Left ventricle myocardium inferior (tissue), 1 donor: ENCODE measurements around the gene ZC3H7B. TPM values are rescaled to one million over a fixed set of nuclear protein-coding genes. Genes with fewer than 3 reads are reported as not detected.
"Not testable (repeated sequence)": the region's sequence is repeated elsewhere in the genome, so short reads cannot be mapped to it uniquely, and the experiment has no call there.

Experiments used
- DNase-seq: peaks from one replicate; pipeline ENCODE4 v3.0.0-alpha.2; 2020
- H3K27ac ChIP-seq: fragments of 200-600 bp; replicated peaks from 2 replicates; pipeline ENCODE4 v1.8.0; 2021
- H3K27me3 ChIP-seq: fragments of 200-600 bp; 2 replicates; pipeline ENCODE4 v1.8.0; 2021; ENCODE audit warnings: low read depth
- H3K36me3 ChIP-seq: fragments of 200-600 bp; 2 replicates; pipeline ENCODE4 v1.8.0; 2021
- H3K4me1 ChIP-seq: fragments of 200-600 bp; 2 replicates; pipeline ENCODE4 v1.8.0; 2021
- H3K4me3 ChIP-seq: fragments of 200-600 bp; 2 replicates; pipeline ENCODE4 v1.8.0; 2021; ENCODE audit warnings: mild to moderate bottlenecking, moderate library complexity
- H3K9me3 ChIP-seq: fragments of 200-600 bp; replicated peaks from 2 replicates; pipeline ENCODE4 v1.8.0; 2021
- intact Hi-C: fragments of 100-400 bp; cut with micrococcal nuclease; formaldehyde crosslinking; loops from one replicate; pipeline ENCODE4 v1.11.0; 2022
- total RNA-seq: library from RNA; stranded (reverse); fragmentation: NEBNext Ultra II Directional; extraction: Animal tissue kit (Norgen Biotek cat#: 25700); gene quantifications from one replicate; pipeline ENCODE4 v1.2.1, GENCODE V29; 2021
- TF ChIP-seq, protein P1 (sequence below): fragments of 200-600 bp; IDR thresholded peaks from 2 replicates; pipeline ENCODE4 v1.8.0; 2021; ENCODE audit warnings: antibody characterized with exemption, mild to moderate bottlenecking, borderline replicate concordance
- donor health status: DM: no; HTN: yes; CAD: no; lungs with severe emphysema.

ZC3H7B gene
- total RNA-seq, 1 donor from 2014 or later: 39.1 TPM

DNA sequence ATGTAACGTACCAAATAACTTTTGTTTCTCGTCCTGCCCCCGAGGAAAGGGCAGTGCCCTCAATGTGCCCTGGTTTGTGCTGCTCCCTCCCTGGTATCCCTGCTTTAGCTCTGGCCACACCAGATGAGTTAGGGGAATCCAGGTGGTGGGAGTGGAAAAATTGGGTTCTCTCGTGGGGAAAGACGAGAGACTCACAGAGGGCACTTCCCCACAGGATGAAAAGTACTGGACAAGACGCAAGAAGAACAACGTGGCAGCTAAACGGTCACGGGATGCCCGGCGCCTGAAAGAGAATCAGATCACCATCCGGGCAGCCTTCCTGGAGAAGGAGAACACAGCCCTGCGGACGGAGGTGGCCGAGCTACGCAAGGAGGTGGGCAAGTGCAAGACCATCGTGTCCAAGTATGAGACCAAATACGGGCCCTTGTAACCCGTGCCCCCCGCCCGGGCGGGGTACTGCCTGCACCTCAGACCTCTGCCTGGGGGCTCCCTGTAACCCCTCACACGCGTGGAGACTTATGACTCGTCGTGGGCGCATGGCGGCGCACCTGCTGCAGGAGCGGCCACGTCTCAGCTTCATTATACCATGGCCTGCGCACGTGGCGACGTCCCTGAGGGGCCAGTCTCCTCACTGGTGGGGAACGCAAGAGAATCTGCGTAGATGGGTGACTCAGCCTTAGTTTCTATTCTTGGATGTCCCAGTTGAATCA lies 94.4 kb downstream of the ZC3H7B start:
- peaks cover 76% of the 10 kb centered on the region for H3K36me3 ChIP-seq
- H3K27ac ChIP-seq: peak overlapping the region; percentile 58
- H3K4me3 ChIP-seq: no peak overlapping the region
- intact Hi-C loops: no loop called here
- H3K27me3 ChIP-seq: no peaks in the 10 kb centered on the region
- DNase-seq: no peak
- no peaks in the 10 kb centered on the region for H3K9me3 ChIP-seq
- peaks cover 26% of the 10 kb centered on the region for H3K4me1 ChIP-seq
- TF ChIP-seq, protein P1, sequence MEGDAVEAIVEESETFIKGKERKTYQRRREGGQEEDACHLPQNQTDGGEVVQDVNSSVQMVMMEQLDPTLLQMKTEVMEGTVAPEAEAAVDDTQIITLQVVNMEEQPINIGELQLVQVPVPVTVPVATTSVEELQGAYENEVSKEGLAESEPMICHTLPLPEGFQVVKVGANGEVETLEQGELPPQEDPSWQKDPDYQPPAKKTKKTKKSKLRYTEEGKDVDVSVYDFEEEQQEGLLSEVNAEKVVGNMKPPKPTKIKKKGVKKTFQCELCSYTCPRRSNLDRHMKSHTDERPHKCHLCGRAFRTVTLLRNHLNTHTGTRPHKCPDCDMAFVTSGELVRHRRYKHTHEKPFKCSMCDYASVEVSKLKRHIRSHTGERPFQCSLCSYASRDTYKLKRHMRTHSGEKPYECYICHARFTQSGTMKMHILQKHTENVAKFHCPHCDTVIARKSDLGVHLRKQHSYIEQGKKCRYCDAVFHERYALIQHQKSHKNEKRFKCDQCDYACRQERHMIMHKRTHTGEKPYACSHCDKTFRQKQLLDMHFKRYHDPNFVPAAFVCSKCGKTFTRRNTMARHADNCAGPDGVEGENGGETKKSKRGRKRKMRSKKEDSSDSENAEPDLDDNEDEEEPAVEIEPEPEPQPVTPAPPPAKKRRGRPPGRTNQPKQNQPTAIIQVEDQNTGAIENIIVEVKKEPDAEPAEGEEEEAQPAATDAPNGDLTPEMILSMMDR: no peak

DNA sequence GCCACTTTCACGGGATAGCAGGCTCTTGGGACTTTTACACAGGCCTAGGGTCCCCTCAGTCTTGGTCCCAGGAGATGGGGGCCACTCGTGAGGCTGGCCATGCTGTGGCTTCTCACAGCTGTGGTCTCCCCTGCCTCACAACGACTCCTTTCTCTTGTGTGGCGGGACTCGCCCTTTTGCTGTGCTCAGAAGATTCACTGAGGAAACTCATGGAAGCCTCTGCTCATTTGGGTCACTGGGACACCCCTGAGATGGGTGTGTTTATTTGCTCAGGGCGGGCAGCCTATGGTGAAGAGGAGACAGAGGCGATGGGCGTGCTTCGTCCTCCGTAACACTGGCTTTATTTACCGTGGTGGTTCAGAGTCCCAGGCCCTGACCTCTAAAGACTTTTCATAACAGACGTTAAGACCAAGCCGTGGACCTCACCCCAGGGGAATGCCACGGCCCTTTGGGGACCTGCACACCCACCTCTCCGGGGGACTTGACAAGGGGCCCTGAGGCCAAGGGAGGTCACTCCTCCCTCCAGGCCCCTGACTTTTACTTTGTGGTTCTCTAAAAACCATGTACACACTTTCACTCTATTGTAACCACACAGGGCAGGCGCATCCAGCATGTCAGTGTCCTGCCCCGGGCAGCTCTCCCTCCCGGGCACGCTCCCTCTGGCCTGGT lies 96.0 kb downstream of the ZC3H7B start:
- TF ChIP-seq, protein P1: no peak
- no peaks in the 10 kb centered on the region for H3K27me3 ChIP-seq
- no peak overlapping the region for H3K4me3 ChIP-seq
- peaks cover 36% of the 10 kb centered on the region for H3K4me1 ChIP-seq
- peak overlapping the region; percentile 4 for H3K27ac ChIP-seq
- intact Hi-C loops: no loop called here
- H3K9me3 ChIP-seq: no peaks in the 10 kb centered on the region
- H3K36me3 ChIP-seq: peaks cover 60% of the 10 kb centered on the region
- DNase-seq: no peak

DNA sequence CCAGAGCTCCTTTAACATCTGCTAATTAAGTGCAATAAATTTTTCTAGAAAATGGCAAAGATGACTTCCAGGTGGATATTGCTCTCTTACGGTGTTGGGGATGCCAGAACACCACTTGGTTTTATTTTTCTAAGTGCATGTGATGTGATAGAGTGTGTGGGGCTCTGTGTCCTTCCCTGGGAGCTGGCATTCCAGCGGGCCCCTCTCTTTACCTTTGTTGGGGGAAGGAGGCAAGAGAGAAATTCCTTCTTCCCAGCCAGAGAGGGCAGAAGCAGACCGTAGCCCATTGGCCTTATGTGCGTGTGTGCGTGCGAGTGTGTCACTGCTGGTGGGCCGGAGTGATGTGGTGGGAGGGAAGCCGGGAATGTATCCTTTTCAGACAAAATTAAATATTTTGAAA lies 97.6 kb downstream of the ZC3H7B start:
- H3K4me1 ChIP-seq: peaks cover 47% of the 10 kb centered on the region
- intact Hi-C loops: no loop called here
- DNase-seq: no peak
- TF ChIP-seq, protein P1: no peak
- H3K9me3 ChIP-seq: no peaks in the 10 kb centered on the region
- no peak overlapping the region for H3K4me3 ChIP-seq
- no peaks in the 10 kb centered on the region for H3K27me3 ChIP-seq
- H3K27ac ChIP-seq: no peak overlapping the region
- peaks cover 54% of the 10 kb centered on the region for H3K36me3 ChIP-seq

DNA sequence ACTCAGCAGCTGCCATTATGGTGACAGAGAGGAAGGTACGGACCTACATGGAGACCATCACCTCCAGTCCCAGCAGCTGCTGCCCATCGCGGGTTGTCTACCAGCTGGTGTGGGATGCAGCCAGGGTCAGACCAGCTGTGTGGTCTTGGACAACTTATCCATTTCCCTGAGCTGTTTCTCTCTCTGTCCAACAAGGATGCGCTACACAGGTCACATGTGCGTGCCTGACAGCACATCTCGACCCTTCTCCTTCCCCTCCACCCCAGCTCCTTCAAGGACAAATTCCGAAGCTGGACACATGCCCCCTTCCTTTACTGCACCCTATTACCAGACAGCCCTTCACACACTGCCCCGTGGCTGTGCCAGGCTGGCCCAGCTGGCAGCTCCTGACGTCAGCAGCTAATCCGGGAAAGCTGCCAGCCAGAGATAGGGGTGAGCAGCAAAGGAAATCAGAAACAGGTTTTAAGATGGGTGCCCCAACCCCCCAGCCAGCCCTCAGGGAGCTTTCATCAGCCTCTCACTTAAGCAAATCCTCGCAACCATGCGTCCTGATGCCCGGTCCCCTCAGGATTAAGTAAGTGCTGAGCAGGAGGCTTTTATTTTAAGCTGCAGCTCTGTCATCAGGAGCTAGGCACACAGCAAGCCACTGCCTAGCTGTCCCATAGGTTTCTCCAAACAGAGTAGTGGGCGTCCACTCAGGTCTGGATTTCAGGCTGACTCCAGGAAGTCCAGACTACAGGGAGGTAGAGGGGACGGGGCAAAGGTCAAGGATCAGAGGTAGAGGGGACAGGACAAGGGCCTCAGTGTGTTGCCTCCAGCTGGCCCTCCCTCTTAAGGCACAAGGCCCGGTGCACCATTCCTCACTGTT lies 100.7 kb downstream of the ZC3H7B start:
- H3K36me3 ChIP-seq: peaks cover 24% of the 10 kb centered on the region
- DNase-seq: peak; percentile 81
- H3K4me1 ChIP-seq: peaks cover 34% of the 10 kb centered on the region
- intact Hi-C loops: loop anchor here (5.0 kb wide), 1 partner anchor 115 kb away; no protein-coding TSS in a partner anchor
- peak overlapping the region; percentile 87 for H3K27ac ChIP-seq
- no peak overlapping the region for H3K4me3 ChIP-seq
- no peaks in the 10 kb centered on the region for H3K9me3 ChIP-seq
- H3K27me3 ChIP-seq: no peaks in the 10 kb centered on the region
- TF ChIP-seq, protein P1: no peak

DNA sequence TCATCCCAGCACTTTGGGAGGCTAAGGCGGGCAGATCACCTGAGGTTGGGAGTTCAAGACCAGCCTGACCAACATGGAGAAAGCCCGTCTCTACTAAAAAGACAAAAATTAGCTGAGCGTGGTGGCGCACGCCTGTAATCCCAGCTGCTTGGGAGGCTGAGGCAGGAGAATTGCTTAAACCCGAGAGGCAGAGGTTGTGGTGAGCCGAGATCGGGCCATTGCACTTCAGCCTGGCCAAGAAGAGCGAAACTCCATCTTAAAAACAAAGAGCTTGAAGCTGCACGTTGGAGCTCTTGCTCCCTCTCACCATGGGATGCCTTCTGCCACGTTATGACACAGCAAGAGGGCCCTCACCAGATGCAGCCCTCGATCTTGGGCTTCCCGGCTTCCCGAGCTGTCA lies 101.5 kb downstream of the ZC3H7B start:
- DNase-seq, H3K27me3 ChIP-seq, H3K9me3 ChIP-seq, H3K4me3 ChIP-seq: not testable (repeated sequence)
- Histone ChIP-seq H3K36me3 (peaks cover 15% of the 10 kb centered on the region), H3K27ac (peak overlapping the region; percentile 87), H3K4me1 (peaks cover 34% of the 10 kb centered on the region)
- intact Hi-C loops: loop anchor here (5.0 kb wide), 1 partner anchor 114 kb away; no protein-coding TSS in a partner anchor
